ENCODE results near the gene ZNF414.
"Not testable (repeated sequence)": the region's sequence is repeated elsewhere in the genome, so short reads cannot be mapped to it uniquely, and the experiment has no call there.

ZNF414 gene

GRCh38 chr19:8517551-8518442 lies 3.8 kb upstream of the ZNF414 start:
- peak; percentile 31 for DNase-seq (ENCODE audit: low read depth)

GRCh38 chr19:8515317-8515716 lies 1.4 kb upstream of the ZNF414 start:
- DNase-seq (ENCODE audit: low read depth) = no peak

GRCh38 chr19:8514505-8515009 lies 590 bp upstream of the ZNF414 start:
- DNase-seq (ENCODE audit: low read depth) = not testable (repeated sequence)

- DNase-seq (ENCODE audit: low read depth) = no peak
Measured at GRCh38 chr19:8513036-8513686, 806 bp downstream of the ZNF414 start.

DNA sequence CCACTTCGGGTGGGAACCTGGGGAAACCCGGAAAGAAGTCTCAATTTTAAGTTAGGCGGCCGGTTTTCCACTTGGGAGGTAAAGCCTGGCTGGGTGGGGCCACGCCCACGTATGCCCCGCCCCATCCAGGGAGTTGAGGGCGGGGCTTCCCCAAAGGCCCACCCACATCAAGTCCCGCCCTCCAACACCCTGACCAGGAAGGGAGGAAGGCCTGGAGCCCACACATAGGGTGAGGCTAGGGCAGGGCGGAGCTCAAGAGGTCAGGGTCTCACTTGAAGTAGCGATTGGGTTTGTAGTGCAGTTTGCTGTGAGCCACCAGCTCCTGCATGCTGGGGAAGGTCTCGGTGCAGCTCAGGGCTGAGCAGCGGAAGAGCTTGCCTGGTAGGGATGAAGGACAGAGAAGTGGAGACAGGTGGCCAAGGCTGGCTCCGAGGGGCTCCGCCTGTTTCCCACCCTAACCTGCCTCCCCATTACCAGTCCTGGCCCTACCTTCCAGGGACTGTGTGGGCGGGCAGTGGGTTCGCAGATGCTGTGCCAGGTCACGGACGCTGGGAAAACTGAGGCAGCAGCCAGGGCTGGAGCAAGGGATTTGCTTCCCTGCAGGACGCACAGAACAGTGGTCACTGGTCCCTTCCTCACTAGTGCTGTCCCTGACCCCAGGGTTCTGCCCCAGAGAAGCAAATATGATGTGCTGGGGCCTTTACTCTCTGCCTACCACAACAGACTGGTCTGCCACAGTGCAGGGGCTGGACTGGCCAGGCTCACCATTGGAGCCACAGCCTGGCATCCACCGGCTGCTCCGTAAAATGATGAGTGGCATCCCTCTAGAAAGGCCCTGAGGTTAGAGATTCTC lies 1.6 kb downstream of the ZNF414 start:
- DNase-seq (ENCODE audit: low read depth) = no peak

DNA sequence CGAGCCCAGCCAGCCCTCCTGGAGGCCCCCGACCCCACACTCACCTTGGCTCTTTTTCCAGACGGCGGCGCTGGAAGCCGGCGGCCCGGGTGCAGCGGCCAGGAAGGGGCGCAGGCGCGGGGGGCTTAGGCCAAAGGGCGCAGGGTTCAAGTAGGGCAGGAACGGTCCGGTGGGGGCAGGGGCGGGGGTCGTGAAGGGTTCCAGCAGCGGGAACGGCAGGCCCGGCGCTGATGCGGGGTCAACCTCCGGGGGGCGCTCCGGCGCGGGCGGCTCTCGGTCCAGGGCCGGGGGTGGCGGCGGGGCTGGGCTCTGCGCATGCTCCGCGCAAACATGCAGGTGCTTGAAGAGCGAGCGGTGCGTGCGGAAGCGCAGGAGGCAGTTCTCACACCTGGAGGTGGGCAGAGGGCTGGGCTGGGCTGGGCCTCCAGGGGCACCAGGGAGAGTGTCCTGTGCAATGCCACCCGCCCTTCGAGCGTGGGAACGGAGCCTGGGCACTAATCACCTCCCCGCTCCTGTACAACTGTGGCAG lies 2.3 kb downstream of the ZNF414 start:
- no peak for DNase-seq (ENCODE audit: low read depth)

GRCh38 chr19:8510589-8511115 lies 3.3 kb downstream of the ZNF414 start:
- no peak for DNase-seq (ENCODE audit: low read depth)

GRCh38 chr19:8506402-8506957 lies 7.5 kb downstream of the ZNF414 start:
- no peak for DNase-seq (ENCODE audit: low read depth)

DNA sequence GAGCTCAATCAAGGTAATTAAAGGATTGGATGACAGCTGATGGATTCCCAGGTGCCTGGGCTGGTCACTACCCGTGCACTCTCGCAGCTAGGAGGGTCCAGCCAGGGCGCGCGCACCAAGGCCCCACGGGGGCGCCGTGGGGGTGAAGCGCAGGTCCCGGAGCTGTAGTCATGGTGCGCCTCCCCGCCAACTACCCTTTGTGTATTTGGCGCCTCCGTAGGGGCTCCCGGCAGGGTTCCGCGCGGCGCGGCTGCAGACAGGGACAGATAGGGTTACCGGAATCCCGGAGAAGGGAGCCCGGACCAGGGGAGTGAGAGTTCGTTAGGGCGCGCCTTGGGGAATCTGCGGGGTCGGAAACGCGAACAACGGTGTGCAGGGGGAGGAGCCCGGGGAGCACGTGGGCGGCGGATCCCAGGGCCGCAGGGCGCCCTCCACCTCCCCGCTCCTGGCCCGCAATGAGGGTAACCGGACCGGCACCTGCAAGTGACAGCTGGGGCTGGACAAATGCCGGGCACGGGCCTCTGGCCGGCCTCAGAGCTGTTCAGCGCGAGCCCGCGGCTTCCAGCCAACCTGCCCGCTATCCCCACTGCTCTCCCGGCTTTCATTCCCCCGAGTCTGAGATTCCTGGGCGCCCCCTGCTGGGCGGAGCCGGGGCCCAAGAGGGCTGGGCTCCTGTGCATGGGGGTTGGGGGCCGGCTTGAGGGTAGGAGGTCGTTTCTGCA lies 8.1 kb downstream of the ZNF414 start:
- DNase-seq (ENCODE audit: low read depth) = peak; percentile 28

DNA sequence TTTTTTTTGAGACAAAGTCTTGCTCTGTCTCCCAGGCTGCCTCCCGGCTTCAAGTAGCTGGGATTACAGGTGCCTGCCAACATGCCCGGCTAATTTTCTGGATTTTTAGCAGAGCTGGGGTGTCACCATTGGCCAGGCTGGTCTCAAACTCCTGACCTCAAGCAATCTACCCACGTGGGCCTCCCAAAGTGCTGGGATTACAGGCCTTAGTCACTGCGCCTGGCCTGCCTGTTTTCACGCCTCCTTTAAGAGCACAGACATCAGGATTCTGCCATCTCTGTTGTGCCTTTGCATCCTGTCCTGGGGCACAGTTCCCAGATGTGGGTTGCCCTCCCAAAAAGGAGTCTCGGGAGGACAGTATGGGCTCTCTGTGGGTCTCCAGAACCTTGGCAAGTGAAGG lies 9.0 kb downstream of the ZNF414 start:
- no peak for DNase-seq (ENCODE audit: low read depth)

- no peak for DNase-seq (ENCODE audit: low read depth)
Measured at GRCh38 chr19:8504171-8504570, 9.8 kb downstream of the ZNF414 start.

DNA sequence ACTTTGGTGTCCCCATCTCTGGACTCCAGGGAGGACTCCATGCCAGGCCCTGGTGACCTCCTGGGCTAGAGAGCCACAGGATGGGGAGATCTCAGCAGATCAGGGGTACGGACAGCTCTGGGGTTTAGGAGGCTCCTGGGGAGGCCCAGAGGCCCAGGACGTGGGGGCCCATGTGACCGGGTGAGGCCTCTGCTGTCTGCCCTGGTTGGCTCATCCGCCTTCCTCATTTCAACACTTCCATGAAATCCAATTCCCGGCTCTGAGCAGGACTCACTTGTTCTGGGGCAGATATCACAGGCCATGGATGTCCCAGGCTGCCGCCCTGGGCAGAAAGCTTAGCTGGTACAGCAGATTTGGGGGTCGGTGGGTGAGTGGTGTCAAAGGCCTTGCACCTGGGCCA lies 10.5 kb downstream of the ZNF414 start:
- DNase-seq (ENCODE audit: low read depth) = no peak

DNA sequence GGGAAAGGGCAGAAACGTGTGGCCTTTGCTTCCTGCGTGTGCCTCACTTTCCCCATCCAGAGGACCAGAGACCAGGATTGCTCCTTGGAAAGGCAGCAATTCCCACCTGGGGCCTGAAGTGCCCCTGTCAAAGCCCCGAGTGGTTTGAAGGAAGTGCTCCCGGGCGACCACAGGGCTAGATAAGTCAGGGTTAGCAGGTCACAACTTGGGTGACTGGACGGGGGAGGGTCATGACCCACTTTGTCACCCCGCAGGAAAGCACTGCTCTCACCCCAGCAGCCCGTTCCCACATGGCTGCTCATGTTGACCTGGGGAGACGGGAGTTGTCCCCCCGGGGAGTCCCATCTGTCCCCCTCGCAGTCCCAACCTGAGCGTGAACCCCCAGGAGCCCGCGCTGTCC lies 12.0 kb downstream of the ZNF414 start:
- no peak for DNase-seq (ENCODE audit: low read depth)

DNA sequence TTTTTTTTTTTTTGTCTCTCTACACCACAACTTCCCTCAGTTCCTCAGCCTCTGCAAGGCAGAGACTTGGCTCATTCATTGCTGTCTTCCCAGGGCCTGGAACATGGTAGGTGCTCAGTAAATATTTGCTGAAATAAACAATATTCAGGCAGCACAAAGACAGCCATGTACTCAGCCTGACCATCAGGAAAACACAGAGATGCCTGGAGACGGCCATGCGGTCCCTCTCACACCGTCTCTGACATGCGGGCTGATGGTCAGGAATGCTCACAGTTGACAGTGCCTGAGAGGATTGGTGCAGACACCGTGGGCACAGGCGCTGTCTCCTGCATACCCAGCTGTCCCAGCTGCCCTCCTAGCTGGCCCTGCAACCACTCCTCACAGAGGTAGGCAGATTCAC lies 12.5 kb downstream of the ZNF414 start:
- no peak for DNase-seq (ENCODE audit: low read depth)

GRCh38 chr19:8500158-8500557 lies 13.8 kb downstream of the ZNF414 start:
- DNase-seq (ENCODE audit: low read depth) = no peak

DNA sequence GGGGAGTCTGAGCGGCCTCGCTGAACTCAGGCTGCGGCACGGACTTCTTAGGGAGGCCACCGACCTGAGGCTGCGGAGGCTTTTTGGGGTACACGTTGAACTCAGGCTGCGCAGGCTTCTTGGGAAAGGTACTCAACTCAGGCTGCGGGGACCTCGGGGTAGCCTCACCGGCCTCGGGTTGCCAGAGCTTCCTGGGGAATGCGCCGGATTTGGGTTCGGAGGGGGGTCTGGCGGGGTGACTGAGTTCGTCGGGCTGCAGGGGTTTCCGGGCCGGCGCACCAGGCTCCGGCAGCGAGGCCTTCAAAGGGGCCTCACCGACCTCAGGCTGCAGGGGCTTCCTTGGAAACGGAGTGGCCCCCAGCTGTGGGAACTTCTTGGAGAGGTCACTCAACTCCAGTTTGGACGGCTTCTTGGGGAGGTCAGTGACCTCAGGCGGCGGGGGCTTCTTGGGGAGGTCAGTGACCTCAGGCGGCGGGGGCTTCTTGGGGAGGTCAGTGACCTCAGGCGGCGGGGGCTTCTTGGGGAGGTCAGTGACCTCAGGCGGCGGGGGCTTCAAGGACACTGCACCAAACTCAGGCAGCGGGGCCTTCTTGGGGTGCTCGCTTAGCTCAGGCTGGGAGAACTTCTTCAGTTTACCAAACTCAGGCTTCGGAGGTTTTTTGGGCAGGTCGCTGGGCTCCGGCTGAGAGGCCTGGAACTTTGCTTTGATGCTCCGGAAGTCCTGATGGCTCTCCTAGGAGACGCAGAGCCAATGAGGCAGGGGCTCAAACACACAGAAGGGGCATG lies 14.7 kb downstream of the ZNF414 start:
- no peak for DNase-seq (ENCODE audit: low read depth)

- no peak for DNase-seq (ENCODE audit: low read depth)
Measured at GRCh38 chr19:8498295-8498694, 15.7 kb downstream of the ZNF414 start.

GRCh38 chr19:8494158-8494557 lies 19.8 kb downstream of the ZNF414 start:
- no peak for DNase-seq (ENCODE audit: low read depth)

- DNase-seq (ENCODE audit: low read depth) = no peak
Measured at GRCh38 chr19:8491574-8491973, 22.4 kb downstream of the ZNF414 start.

- DNase-seq (ENCODE audit: low read depth) = no peak
Measured at GRCh38 chr19:8490873-8491272, 23.1 kb downstream of the ZNF414 start.
